Thyroid gland (tissue), 4 donors: ENCODE results near the gene MUC4. TPM values are rescaled to one million over a fixed set of nuclear protein-coding genes. Genes with fewer than 3 reads are reported as not detected.
A peak's percentile ranks its signal among the peaks of the same experiment; 100 is the strongest.

Experiments
- DNase-seq, 2 donors: peaks; one replicate each; pipeline ENCODE4 v3.0.0-alpha.2; 2019
- H3K27ac ChIP-seq, 3 donors: fragments of 200-600 bp; sonication (generic); 1 replicate in 2 of 3; 2 replicates in 1 of 3; pipeline ENCODE4 v1.5.1; 2016 to 2019; ENCODE audit warnings: mild to moderate bottlenecking in 1 of 3, moderate library complexity in 1 of 3
- H3K27me3 ChIP-seq: fragments of 200-600 bp; sonication (generic); one replicate; pipeline ENCODE4 v1.5.1; 2019
- H3K36me3 ChIP-seq, 2 donors: fragments of 200-600 bp; sonication (generic); one replicate each; pipeline ENCODE4 v1.5.1; 2016 to 2019
- H3K4me1 ChIP-seq, 2 donors: fragments of 200-600 bp; sonication (generic); one replicate each; pipeline ENCODE4 v1.5.1; 2017 to 2019
- H3K4me3 ChIP-seq, 3 donors: fragments of 200-600 bp; sonication (generic); replicated peaks in 1 of 3; 1 replicate in 2 of 3; 2 replicates in 1 of 3; pipeline ENCODE4 v1.5.1; 2016; ENCODE audit warnings: mild to moderate bottlenecking in 1 of 3
- H3K9me3 ChIP-seq: fragments of 200-600 bp; sonication (generic); one replicate; pipeline ENCODE4 v1.5.1; 2017
- CTCF ChIP-seq, 6 experiments: fragments of 200-600 bp in 3 of 6; fragments of 450-650 bp in 3 of 6; sonication (generic) in 3 of 6; IDR thresholded peaks; one replicate each; pipeline ENCODE4 v1.5.1; 2016 to 2019; ENCODE audit warnings: antibody characterized with exemption in 6 of 6, mild to moderate bottlenecking in 2 of 6, inconsistent platforms in 1 of 6, moderate library complexity in 1 of 6
- POLR2A ChIP-seq, 2 donors: fragments of 450-650 bp; IDR thresholded peaks; one replicate each; pipeline ENCODE4 v1.6.1; 2017; ENCODE audit warnings: antibody characterized with exemption in 2 of 2, mild to moderate bottlenecking in 2 of 2, moderate library complexity in 1 of 2
- WGBS, 2 donors: methylation state at CpG; one replicate each; pipeline ENCODE4 v1.1.5; 2017; 5-methylcytosine and 5-hydroxymethylcytosine counted together
- intact Hi-C: fragments of 100-400 bp; cut with DNase I; formaldehyde crosslinking; loops from one replicate; pipeline ENCODE4 v1.15.1; 2023
- total RNA-seq, 4 donors: library from RNA; depleted of rRNA; stranded (reverse); fragments of >200 nt; gene quantifications; one replicate each; pipeline ENCODE4 v1.2.3, GENCODE V29; 2016

MUC4 gene
- total RNA-seq, 4 donors from 2014 or later: 0.13 to 0.20 TPM; not detected in 2

GRCh38 chr3:195856410-195857084, 44.8 kb upstream of the MUC4 start:
- intact Hi-C loops: no loop called here
- WGBS, 2 donors: 86 to 88% methylated on average over 15 of the region's 15 CpGs

GRCh38 chr3:195855471-195856409, 44.0 kb upstream of the MUC4 start:
- DNase-seq: no peak
- intact Hi-C loops: no loop called here
- WGBS, 2 donors: 82 to 86% methylated on average over 13 of the region's 13 CpGs
- Histone ChIP-seq H3K27me3 (no peaks in the 10 kb centered on the region), H3K9me3 (no peaks in the 10 kb centered on the region), H3K36me3 (no peaks in the 10 kb centered on the region), H3K27ac (peak overlapping the region in 2 of 3 donors; percentile 33 to 50), H3K4me3 (no peak overlapping the region), H3K4me1 (peaks cover 8 to 22% of the 10 kb centered on the region in 2 donors)
- TF ChIP-seq CTCF (IDR thresholded peaks at IDR 0.05) (peak in 1 of 6 experiments; percentile 11), POLR2A (IDR thresholded peaks at IDR 0.05) (no peak)

More at GRCh38 chr3:195856410-195857084, 44.8 kb upstream of the MUC4 start:
- Histone ChIP-seq H3K36me3 (no peaks in the 10 kb centered on the region), H3K27ac (no peak overlapping the region), H3K4me1 (peaks cover 5 to 17% of the 10 kb centered on the region in 2 donors), H3K27me3 (no peaks in the 10 kb centered on the region), H3K4me3 (no peak overlapping the region), H3K9me3 (no peaks in the 10 kb centered on the region)
- TF ChIP-seq CTCF (IDR thresholded peaks at IDR 0.05) (no peak), POLR2A (IDR thresholded peaks at IDR 0.05) (no peak)
- no peak for DNase-seq

DNA sequence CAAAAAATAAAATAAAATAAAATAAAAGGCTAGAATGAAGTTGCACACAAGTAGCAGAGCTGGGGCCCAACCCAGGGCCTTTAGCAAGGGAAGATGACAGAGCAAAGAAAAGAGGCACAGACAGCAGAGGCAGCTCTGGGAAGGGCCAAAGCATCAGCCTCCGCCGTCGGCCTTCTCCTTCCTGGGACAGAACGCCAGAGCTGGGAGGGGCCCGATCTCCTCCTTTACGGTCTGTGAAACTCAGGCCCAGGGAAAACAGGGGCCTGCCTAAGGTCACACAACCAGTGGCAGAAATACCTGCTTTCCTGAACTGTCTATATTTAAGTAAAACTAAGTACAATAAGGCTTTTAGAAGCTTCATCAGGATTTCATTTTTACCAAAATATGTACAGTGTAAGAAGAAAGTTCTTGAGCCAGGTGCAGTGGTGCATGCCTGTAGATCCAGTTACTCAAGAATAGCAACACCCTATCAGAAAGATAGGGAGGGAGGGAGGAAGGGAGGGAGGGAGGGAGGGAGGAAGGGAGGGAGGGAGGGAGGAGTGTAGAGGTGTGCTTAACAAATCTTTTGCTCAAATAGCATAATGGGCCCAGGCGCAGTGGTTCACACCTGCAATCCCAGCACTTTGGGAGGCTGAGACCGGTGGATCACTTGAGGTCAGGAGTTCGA, 43.0 kb upstream of the MUC4 start:
- DNase-seq: peak; percentile 46 to 61

DNA sequence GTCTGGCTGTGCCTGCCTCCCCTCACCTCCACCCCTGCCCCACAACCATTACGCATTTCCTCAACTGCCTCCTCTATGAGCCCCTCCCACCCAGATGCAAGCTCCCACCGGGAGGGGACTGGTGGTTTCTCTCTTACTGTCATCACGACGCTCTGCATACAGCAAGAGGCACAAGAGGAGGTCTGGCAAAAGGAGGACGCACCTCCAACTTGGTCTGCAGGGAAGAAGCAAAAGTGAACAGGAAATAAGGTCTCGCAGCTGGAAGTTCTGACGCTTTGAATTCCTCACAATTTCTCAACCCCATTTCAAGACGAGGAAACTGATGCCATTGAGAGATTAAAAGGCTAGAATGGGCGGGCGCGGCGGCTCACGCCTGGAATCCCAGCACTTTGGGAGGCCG, 42.3 kb upstream of the MUC4 start:
- 87% methylated on average over 14 of the region's 14 CpGs for WGBS, 2 donors
- no peak for DNase-seq
- Histone ChIP-seq H3K27ac (no peak overlapping the region), H3K36me3 (no peaks in the 10 kb centered on the region), H3K4me1 (peaks cover 8 to 22% of the 10 kb centered on the region in 2 donors), H3K4me3 (no peak overlapping the region), H3K27me3 (no peaks in the 10 kb centered on the region), H3K9me3 (no peaks in the 10 kb centered on the region)
- intact Hi-C loops: no loop called here
- TF ChIP-seq CTCF (IDR thresholded peaks at IDR 0.05) (no peak), POLR2A (IDR thresholded peaks at IDR 0.05) (no peak)

More for the DNA sequence above, 43.0 kb upstream of the MUC4 start:
- Histone ChIP-seq H3K4me3 (no peak overlapping the region), H3K4me1 (peaks cover 8 to 22% of the 10 kb centered on the region in 2 donors), H3K27ac (peak overlapping the region in 2 of 3 donors; percentile 33 to 50), H3K9me3 (no peaks in the 10 kb centered on the region), H3K27me3 (no peaks in the 10 kb centered on the region), H3K36me3 (no peaks in the 10 kb centered on the region)
- 61 to 63% methylated on average over 9 of the region's 9 CpGs for WGBS, 2 donors
- intact Hi-C loops: no loop called here
- TF ChIP-seq POLR2A (IDR thresholded peaks at IDR 0.05) (no peak), CTCF (IDR thresholded peaks at IDR 0.05) (no peak)
